HL-60 (cell line): ENCODE data around the gene HOXB1.

Experiments
- DNase-seq, 2 experiments: peaks; one replicate each; pipeline ENCODE4 v3.0.0-alpha.2; 2010 to 2020; ENCODE audit warnings: low read depth in 1 of 2, low spot score in 1 of 2
- H3K27ac ChIP-seq: fragments of 250-450 bp; sonication (Bioruptor Pico); replicated peaks from 2 replicates; pipeline ENCODE4 v1.5.1; 2020; ENCODE audit warnings: mild to moderate bottlenecking, moderate library complexity
- H3K27me3 ChIP-seq: fragments of 250-450 bp; sonication (Bioruptor Pico); 2 replicates; pipeline ENCODE4 v1.5.1; 2021; ENCODE audit warnings: mild to moderate bottlenecking, moderate library complexity; ENCODE audit not compliant: insufficient read depth, poor library complexity, severe bottlenecking
- H3K4me3 ChIP-seq: replicated peaks from 2 replicates; pipeline ENCODE4 v1.5.1; 2011; ENCODE audit warnings: mild to moderate bottlenecking, control low read depth, low read length; ENCODE audit not compliant: insufficient read depth
- CTCF ChIP-seq: IDR thresholded peaks from one replicate; pipeline ENCODE4 v1.5.1; 2011; ENCODE audit warnings: low read length, control low read depth, inconsistent platforms; ENCODE audit not compliant: insufficient read depth
- GABPA ChIP-seq: IDR thresholded peaks from 2 replicates; pipeline ENCODE4 v1.6.1; 2012; ENCODE audit warnings: low read depth
- POLR2AphosphoS5 ChIP-seq: IDR thresholded peaks from 2 replicates; pipeline ENCODE4 v1.6.1; 2012; ENCODE audit warnings: low read depth
- REST ChIP-seq: IDR thresholded peaks from 2 replicates; pipeline ENCODE4 v1.6.1; 2012; ENCODE audit warnings: low read depth; ENCODE audit not compliant: insufficient replicate concordance
- SPI1 ChIP-seq: IDR thresholded peaks from 2 replicates; pipeline ENCODE4 v1.6.1; 2012; ENCODE audit warnings: low read depth, mild to moderate bottlenecking, borderline replicate concordance

The HOXB1 gene

GRCh38 chr17:48489781-48490180 lies 41.0 kb downstream of the HOXB1 start:
- peaks cover 30% of the 10 kb centered on the region for H3K27me3 ChIP-seq
- no peak overlapping the region for H3K27ac ChIP-seq
- TF ChIP-seq POLR2AphosphoS5 (no peak), CTCF (no peak), SPI1 (no peak), GABPA (no peak), REST (no peak)
- H3K4me3 ChIP-seq, result no peak overlapping the region
- no peak for DNase-seq

- Histone ChIP-seq H3K4me3 (no peak overlapping the region), H3K27ac (no peak overlapping the region), H3K27me3 (peaks cover 27% of the 10 kb centered on the region)
- no peak for TF ChIP-seq REST
- TF ChIP-seq SPI1, result no peak
- no peak for TF ChIP-seq POLR2AphosphoS5
- TF ChIP-seq GABPA, result no peak
- no peak for TF ChIP-seq CTCF
- no peak for DNase-seq
Measured at GRCh38 chr17:48488548-48489106, 42.2 kb downstream of the HOXB1 start.

- H3K27ac ChIP-seq, result no peak overlapping the region
- no peak for DNase-seq
- H3K27me3 ChIP-seq, result peaks cover 19% of the 10 kb centered on the region
- TF ChIP-seq REST (no peak), GABPA (no peak), POLR2AphosphoS5 (no peak), CTCF (no peak), SPI1 (no peak)
- H3K4me3 ChIP-seq, result no peak overlapping the region
Measured at GRCh38 chr17:48487221-48487620, 43.6 kb downstream of the HOXB1 start.
